HL-60 (cell line): ENCODE measurements around the gene ROS1.

Source experiments
- DNase-seq, 2 experiments: peaks; one replicate each; pipeline ENCODE4 v3.0.0-alpha.2; 2010 to 2020; ENCODE audit warnings: low read depth in 1 of 2, low spot score in 1 of 2
- H3K27ac ChIP-seq: fragments of 250-450 bp; sonication (Bioruptor Pico); replicated peaks from 2 replicates; pipeline ENCODE4 v1.5.1; 2020; ENCODE audit warnings: mild to moderate bottlenecking, moderate library complexity
- H3K27me3 ChIP-seq: fragments of 250-450 bp; sonication (Bioruptor Pico); 2 replicates; pipeline ENCODE4 v1.5.1; 2021; ENCODE audit warnings: mild to moderate bottlenecking, moderate library complexity; ENCODE audit not compliant: insufficient read depth, poor library complexity, severe bottlenecking
- H3K4me3 ChIP-seq: replicated peaks from 2 replicates; pipeline ENCODE4 v1.5.1; 2011; ENCODE audit warnings: mild to moderate bottlenecking, control low read depth, low read length; ENCODE audit not compliant: insufficient read depth
- CTCF ChIP-seq: IDR thresholded peaks from one replicate; pipeline ENCODE4 v1.5.1; 2011; ENCODE audit warnings: low read length, control low read depth, inconsistent platforms; ENCODE audit not compliant: insufficient read depth
- GABPA ChIP-seq: IDR thresholded peaks from 2 replicates; pipeline ENCODE4 v1.6.1; 2012; ENCODE audit warnings: low read depth
- POLR2AphosphoS5 ChIP-seq: IDR thresholded peaks from 2 replicates; pipeline ENCODE4 v1.6.1; 2012; ENCODE audit warnings: low read depth
- REST ChIP-seq: IDR thresholded peaks from 2 replicates; pipeline ENCODE4 v1.6.1; 2012; ENCODE audit warnings: low read depth; ENCODE audit not compliant: insufficient replicate concordance
- SPI1 ChIP-seq: IDR thresholded peaks from 2 replicates; pipeline ENCODE4 v1.6.1; 2012; ENCODE audit warnings: low read depth, mild to moderate bottlenecking, borderline replicate concordance

The ROS1 gene

GRCh38 chr6:117387454-117387974 lies 38.2 kb downstream of the ROS1 start:
- Histone ChIP-seq H3K4me3 (no peak overlapping the region), H3K27me3 (no peaks in the 10 kb centered on the region), H3K27ac (no peak overlapping the region)
- TF ChIP-seq POLR2AphosphoS5 (no peak), SPI1 (no peak), GABPA (no peak), REST (no peak), CTCF (no peak)
- no peak for DNase-seq

GRCh38 chr6:117384659-117385058 lies 41.1 kb downstream of the ROS1 start:
- Histone ChIP-seq H3K27ac (no peak overlapping the region), H3K27me3 (no peaks in the 10 kb centered on the region), H3K4me3 (no peak overlapping the region)
- DNase-seq = no peak
- no peak for TF ChIP-seq SPI1
- TF ChIP-seq CTCF = no peak
- TF ChIP-seq POLR2AphosphoS5 = no peak
- no peak for TF ChIP-seq REST
- TF ChIP-seq GABPA = no peak

- H3K4me3 ChIP-seq = no peak overlapping the region
- no peak for DNase-seq
- H3K27me3 ChIP-seq = no peaks in the 10 kb centered on the region
- H3K27ac ChIP-seq = no peak overlapping the region
- TF ChIP-seq REST (no peak), SPI1 (no peak), CTCF (no peak), POLR2AphosphoS5 (no peak), GABPA (no peak)
Measured at GRCh38 chr6:117381749-117382148, 44.0 kb downstream of the ROS1 start.
